IMR-90 (cell line): ENCODE data around the gene CD300LG.

Source experiments
- BHLHE40 ChIP-seq: fragments of 150-350 bp; IDR thresholded peaks from 2 replicates; pipeline ENCODE4 v1.6.1; 2016; ENCODE audit warnings: mild to moderate bottlenecking, low read depth, low read length
- FOS ChIP-seq: fragments of 150-350 bp; IDR thresholded peaks from 2 replicates; pipeline ENCODE4 v1.6.1; 2016; ENCODE audit warnings: low read depth, low read length
- MAFK ChIP-seq: IDR thresholded peaks from 2 replicates; pipeline ENCODE4 v1.6.1; 2012; ENCODE audit warnings: low read depth, low read length, improper control_type of control experiment
- POLR2A ChIP-seq: IDR thresholded peaks from 2 replicates; pipeline ENCODE4 v1.6.1; 2012; ENCODE audit warnings: mild to moderate bottlenecking, low read depth, low read length
- RCOR1 ChIP-seq: IDR thresholded peaks from 2 replicates; pipeline ENCODE4 v1.6.1; 2012; ENCODE audit warnings: mild to moderate bottlenecking, low read length, improper control_type of control experiment; ENCODE audit not compliant: insufficient replicate concordance
- SMC3 ChIP-seq: fragments of 150-350 bp; IDR thresholded peaks from 2 replicates; pipeline ENCODE4 v1.6.1; 2016; ENCODE audit warnings: low read depth, mild to moderate bottlenecking, antibody characterized with exemption, low read length, moderate library complexity
- TF ChIP-seq, protein P1 (sequence below): conservative IDR thresholded peaks from 2 replicates; pipeline ENCODE4 v1.5.1; 2012; ENCODE audit warnings: mild to moderate bottlenecking, low read depth, low read length, improper control_type of control experiment
- TF ChIP-seq, protein P2 (sequence below): fragments of 150-350 bp; IDR thresholded peaks from 2 replicates; pipeline ENCODE4 v1.6.1; 2016; ENCODE audit warnings: low read depth, mild to moderate bottlenecking, low read length, moderate library complexity, borderline replicate concordance

DNA sequence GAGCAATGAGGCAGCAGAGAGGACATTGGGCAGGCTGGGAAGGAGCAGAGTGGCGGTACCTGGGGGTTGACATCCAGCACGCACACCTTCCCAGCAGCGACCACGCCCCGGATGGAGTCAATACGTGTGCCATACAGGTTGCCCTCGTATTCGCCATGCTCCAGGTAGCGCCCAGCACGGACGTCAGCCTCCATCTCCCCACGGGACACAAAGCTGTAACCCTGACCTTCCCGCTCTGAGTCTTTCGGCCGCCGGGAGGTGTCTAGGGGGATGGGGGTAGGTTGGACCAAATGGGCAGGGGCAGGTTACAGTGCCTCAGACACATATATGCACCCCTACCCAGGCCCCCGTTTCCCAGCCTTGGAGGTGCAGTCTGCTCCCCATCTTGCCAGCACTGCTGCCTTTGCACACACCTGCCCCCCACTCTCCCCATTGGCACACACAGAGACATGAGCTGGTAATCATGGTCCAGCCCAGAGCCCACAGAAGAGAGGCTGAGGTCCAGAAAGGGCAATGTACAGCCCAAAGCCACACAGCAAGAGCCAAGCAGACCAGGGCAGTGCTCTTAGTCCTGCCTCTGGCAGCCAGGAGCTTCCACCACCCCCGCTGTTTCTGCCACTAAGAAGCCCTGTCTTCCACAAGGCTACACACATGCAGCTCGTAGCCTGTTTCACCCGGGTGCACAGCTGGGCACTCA is 32.9 kb downstream of the CD300LG start:
- TF ChIP-seq, protein P1, sequence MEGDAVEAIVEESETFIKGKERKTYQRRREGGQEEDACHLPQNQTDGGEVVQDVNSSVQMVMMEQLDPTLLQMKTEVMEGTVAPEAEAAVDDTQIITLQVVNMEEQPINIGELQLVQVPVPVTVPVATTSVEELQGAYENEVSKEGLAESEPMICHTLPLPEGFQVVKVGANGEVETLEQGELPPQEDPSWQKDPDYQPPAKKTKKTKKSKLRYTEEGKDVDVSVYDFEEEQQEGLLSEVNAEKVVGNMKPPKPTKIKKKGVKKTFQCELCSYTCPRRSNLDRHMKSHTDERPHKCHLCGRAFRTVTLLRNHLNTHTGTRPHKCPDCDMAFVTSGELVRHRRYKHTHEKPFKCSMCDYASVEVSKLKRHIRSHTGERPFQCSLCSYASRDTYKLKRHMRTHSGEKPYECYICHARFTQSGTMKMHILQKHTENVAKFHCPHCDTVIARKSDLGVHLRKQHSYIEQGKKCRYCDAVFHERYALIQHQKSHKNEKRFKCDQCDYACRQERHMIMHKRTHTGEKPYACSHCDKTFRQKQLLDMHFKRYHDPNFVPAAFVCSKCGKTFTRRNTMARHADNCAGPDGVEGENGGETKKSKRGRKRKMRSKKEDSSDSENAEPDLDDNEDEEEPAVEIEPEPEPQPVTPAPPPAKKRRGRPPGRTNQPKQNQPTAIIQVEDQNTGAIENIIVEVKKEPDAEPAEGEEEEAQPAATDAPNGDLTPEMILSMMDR = no peak
- TF ChIP-seq POLR2A (no peak), FOS (no peak), MAFK (no peak), BHLHE40 (no peak), RCOR1 (no peak), SMC3 (no peak)
- TF ChIP-seq, protein P2, sequence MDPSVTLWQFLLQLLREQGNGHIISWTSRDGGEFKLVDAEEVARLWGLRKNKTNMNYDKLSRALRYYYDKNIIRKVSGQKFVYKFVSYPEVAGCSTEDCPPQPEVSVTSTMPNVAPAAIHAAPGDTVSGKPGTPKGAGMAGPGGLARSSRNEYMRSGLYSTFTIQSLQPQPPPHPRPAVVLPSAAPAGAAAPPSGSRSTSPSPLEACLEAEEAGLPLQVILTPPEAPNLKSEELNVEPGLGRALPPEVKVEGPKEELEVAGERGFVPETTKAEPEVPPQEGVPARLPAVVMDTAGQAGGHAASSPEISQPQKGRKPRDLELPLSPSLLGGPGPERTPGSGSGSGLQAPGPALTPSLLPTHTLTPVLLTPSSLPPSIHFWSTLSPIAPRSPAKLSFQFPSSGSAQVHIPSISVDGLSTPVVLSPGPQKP = no peak
